A673 (cell line): ENCODE data around the gene VSTM2L. TPM values are rescaled to one million over a fixed set of nuclear protein-coding genes. Genes with fewer than 3 reads are reported as not detected.

Source experiments
- BruUV-seq: library from RNA; stranded (reverse); fragments of 400-500 nt; replicated peaks from 2 replicates; lab custom pipeline; 2021; lab: Mats Ljungman, UMichigan
- CTCF ChIA-PET: fragments of 300-600 bp; sonication (Branson Sonifier 250); formaldehyde crosslinking; loops from one replicate; lab custom pipeline; 2022; ENCODE audit warnings: antibody characterized with exemption; lab: Charles Lee
- POLR2A ChIA-PET: fragments of 300-600 bp; sonication (Branson Sonifier 250); formaldehyde crosslinking; loops from one replicate; lab custom pipeline; 2022; ENCODE audit warnings: antibody characterized with exemption; ENCODE audit not compliant: low non-redundant PET; lab: Charles Lee
- DNase-seq: peaks from one replicate; pipeline ENCODE4 v3.0.0-alpha.2; 2015; ENCODE audit warnings: low spot score
- H3K27ac ChIP-seq: fragments of 200-600 bp; sonication (generic); 2 replicates; pipeline ENCODE4 v1.5.1; 2016; ENCODE audit warnings: mixed run types, low read depth, mild to moderate bottlenecking, mixed read lengths, antibody characterized with exemption, low read length; ENCODE audit not compliant: poor library complexity, severe bottlenecking
- H3K27me3 ChIP-seq: fragments of 200-600 bp; sonication (generic); replicated peaks from 2 replicates; pipeline ENCODE4 v1.6.1; 2017; ENCODE audit warnings: mixed run types, low read depth, mild to moderate bottlenecking, mixed read lengths, antibody characterized with exemption, low read length; ENCODE audit not compliant: insufficient read depth, poor library complexity
- H3K36me3 ChIP-seq: fragments of 200-600 bp; sonication (generic); 2 replicates; pipeline ENCODE4 v1.6.1; 2016; ENCODE audit warnings: mixed run types, mild to moderate bottlenecking, mixed read lengths, antibody characterized with exemption, low read length; ENCODE audit not compliant: insufficient read depth, poor library complexity, severe bottlenecking
- H3K4me1 ChIP-seq: fragments of 200-600 bp; sonication (generic); 2 replicates; pipeline ENCODE4 v1.6.1; 2017; ENCODE audit warnings: mixed run types, mild to moderate bottlenecking, mixed read lengths, antibody characterized with exemption, low read length; ENCODE audit not compliant: insufficient read depth, poor library complexity, severe bottlenecking
- H3K4me3 ChIP-seq: fragments of 200-600 bp; sonication (generic); 2 replicates; pipeline ENCODE4 v1.5.1; 2016; ENCODE audit warnings: low read depth, mixed run types, mild to moderate bottlenecking, mixed read lengths, low read length; ENCODE audit not compliant: poor library complexity, severe bottlenecking
- H3K9me3 ChIP-seq: fragments of 200-600 bp; sonication (generic); 2 replicates; pipeline ENCODE4 v1.6.1; 2016; ENCODE audit warnings: mixed run types, low read depth, mild to moderate bottlenecking, mixed read lengths, antibody characterized with exemption, low read length; ENCODE audit not compliant: poor library complexity, severe bottlenecking
- EZH2 ChIP-seq: fragments of 200-600 bp; sonication (generic); IDR thresholded peaks from 2 replicates; pipeline ENCODE4 v1.6.1; 2017; ENCODE audit warnings: borderline replicate concordance, low read depth, mild to moderate bottlenecking, mixed read lengths, antibody characterized with exemption, low read length; ENCODE audit not compliant: poor library complexity, severe bottlenecking
- intact Hi-C: fragments of 100-400 bp; cut with micrococcal nuclease; formaldehyde crosslinking; loops from one replicate; pipeline ENCODE4 v1.10.0; 2022; ENCODE audit not compliant: unreplicated experiment
- total RNA-seq: library from RNA; stranded (reverse); gene quantifications from 2 replicates; pipeline ENCODE4 v1.2.3, GENCODE V29; 2021
- TF ChIP-seq, protein P1 (sequence below): fragments of 300-800, 200-600 bp; sonication (generic); conservative IDR thresholded peaks from 2 replicates; pipeline ENCODE4 v1.5.1; 2017; ENCODE audit warnings: low read depth, mild to moderate bottlenecking, antibody characterized with exemption, low read length, moderate library complexity, mixed read lengths

VSTM2L gene
- total RNA-seq, 1 experiment from 2014 or later: 23.3 TPM

DNA sequence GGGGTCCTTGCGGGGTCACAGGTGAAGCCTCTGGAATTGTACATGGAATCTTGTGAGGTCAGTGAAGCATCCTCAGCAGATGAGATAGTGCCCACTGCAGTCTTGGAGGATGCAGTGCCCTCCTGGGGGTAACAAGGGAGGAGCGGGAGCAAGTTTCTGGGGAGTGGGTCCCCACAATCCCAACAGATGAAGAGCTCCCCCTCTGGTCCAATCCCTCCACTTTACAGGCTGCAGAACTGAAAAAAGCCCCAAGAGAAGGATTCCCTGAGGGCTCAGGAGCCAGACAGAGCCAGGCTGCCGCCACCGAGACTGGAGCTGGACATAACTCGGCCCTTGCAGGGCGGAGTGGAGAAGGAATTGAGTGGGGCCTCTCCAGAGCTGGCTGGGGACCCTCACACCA is 77.9 kb downstream of the VSTM2L start:
- no peak overlapping the region for H3K27ac ChIP-seq
- no peak for DNase-seq
- TF ChIP-seq, protein P1, sequence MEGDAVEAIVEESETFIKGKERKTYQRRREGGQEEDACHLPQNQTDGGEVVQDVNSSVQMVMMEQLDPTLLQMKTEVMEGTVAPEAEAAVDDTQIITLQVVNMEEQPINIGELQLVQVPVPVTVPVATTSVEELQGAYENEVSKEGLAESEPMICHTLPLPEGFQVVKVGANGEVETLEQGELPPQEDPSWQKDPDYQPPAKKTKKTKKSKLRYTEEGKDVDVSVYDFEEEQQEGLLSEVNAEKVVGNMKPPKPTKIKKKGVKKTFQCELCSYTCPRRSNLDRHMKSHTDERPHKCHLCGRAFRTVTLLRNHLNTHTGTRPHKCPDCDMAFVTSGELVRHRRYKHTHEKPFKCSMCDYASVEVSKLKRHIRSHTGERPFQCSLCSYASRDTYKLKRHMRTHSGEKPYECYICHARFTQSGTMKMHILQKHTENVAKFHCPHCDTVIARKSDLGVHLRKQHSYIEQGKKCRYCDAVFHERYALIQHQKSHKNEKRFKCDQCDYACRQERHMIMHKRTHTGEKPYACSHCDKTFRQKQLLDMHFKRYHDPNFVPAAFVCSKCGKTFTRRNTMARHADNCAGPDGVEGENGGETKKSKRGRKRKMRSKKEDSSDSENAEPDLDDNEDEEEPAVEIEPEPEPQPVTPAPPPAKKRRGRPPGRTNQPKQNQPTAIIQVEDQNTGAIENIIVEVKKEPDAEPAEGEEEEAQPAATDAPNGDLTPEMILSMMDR: 0 out of 2 replicates have a peak, but pooled peaks have one; percentile 11
- no peak for TF ChIP-seq EZH2
- CTCF ChIA-PET: no interaction called here
- no peaks in the 10 kb centered on the region for H3K9me3 ChIP-seq
- no peaks in the 10 kb centered on the region for H3K27me3 ChIP-seq
- H3K36me3 ChIP-seq: no peaks in the 10 kb centered on the region
- no peak overlapping the region for H3K4me3 ChIP-seq
- H3K4me1 ChIP-seq: peaks cover 10% of the 10 kb centered on the region
- POLR2A ChIA-PET: no interaction called here
- intact Hi-C loops: loop anchor here (5.0 kb wide), 1 partner anchor 329 kb away; no protein-coding TSS in a partner anchor
- no TSS peak for BruUV-seq

DNA sequence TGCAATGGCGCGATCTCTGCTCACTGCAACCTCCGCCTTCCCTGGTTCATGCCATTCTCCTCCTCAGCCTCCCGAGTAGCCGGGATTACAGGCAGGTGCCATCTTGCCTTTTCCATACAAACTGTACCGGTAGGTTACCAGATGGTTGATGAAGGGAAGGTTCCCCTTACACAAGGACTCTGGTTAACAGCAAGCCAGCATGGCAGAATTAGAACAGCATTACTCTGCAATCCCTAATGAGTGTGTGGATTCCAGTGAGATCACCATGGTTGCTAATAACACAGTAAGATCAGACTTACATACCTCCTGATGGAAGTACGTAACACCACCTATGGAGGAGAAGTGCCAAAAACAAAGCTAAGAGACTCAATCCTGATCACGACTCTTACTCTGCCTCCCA is 78.6 kb downstream of the VSTM2L start:
- no peaks in the 10 kb centered on the region for H3K27me3 ChIP-seq
- H3K9me3 ChIP-seq: no peaks in the 10 kb centered on the region
- intact Hi-C loops: loop anchor here (5.0 kb wide), 1 partner anchor 329 kb away; no protein-coding TSS in a partner anchor
- ChIA-PET POLR2A (no interaction called here), CTCF (no interaction called here)
- no peaks in the 10 kb centered on the region for H3K36me3 ChIP-seq
- DNase-seq: no peak
- BruUV-seq: no TSS peak
- H3K27ac ChIP-seq: no peak overlapping the region
- TF ChIP-seq, protein P1: no peak
- TF ChIP-seq EZH2: no peak
- H3K4me3 ChIP-seq: no peak overlapping the region
- peaks cover 9% of the 10 kb centered on the region for H3K4me1 ChIP-seq

DNA sequence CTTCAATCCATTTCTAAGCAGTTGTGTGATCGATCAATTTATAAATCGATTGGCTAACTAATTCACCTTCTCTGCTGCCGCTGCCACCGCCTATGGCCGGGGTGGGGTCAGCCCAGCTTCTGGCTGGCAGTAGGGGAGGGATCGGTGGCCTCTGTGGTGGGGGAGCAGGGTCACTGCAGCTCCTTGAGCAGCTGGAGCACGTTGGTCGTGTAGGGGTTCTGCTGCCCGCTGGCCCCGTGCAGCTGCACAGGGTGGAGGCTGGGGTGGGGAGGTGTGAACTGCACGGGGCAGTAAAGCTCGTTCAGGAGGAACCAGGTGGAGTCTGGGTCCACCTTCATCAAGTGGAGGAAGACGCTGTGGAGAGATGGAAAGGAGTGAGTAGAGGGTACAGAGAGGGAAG is 80.4 kb downstream of the VSTM2L start:
- H3K27me3 ChIP-seq: no peaks in the 10 kb centered on the region
- no peak overlapping the region for H3K4me3 ChIP-seq
- POLR2A ChIA-PET: no interaction called here
- TF ChIP-seq, protein P1: no peak
- TF ChIP-seq EZH2: no peak
- H3K36me3 ChIP-seq: peaks cover 5% of the 10 kb centered on the region
- no TSS peak for BruUV-seq
- intact Hi-C loops: loop anchor here (5.0 kb wide), 1 partner anchor 331 kb away; no protein-coding TSS in a partner anchor
- DNase-seq: no peak
- CTCF ChIA-PET: no interaction called here
- H3K4me1 ChIP-seq: peaks cover 13% of the 10 kb centered on the region
- no peak overlapping the region for H3K27ac ChIP-seq
- no peaks in the 10 kb centered on the region for H3K9me3 ChIP-seq
